Fibroblast of villous mesenchyme (primary cell): ENCODE results near the gene ASTN1. TPM values are rescaled to one million over a fixed set of nuclear protein-coding genes. Genes with fewer than 3 reads are reported as not detected.

ENCODE experiments used
- DNase-seq: peaks from one replicate; pipeline ENCODE4 v3.0.0-alpha.2; 2010; ENCODE audit warnings: low read depth
- H3K4me3 ChIP-seq: 2 replicates; pipeline ENCODE4 v1.5.1; 2011; ENCODE audit warnings: low read depth, mild to moderate bottlenecking, low read length
- total RNA-seq: library from RNA; depleted of rRNA; stranded (reverse); fragments of >200 nt; gene quantifications from 2 replicates; pipeline ENCODE4 v1.2.3, GENCODE V29; 2012
- TF ChIP-seq, protein P1 (sequence below): IDR thresholded peaks from 2 replicates; pipeline ENCODE4 v1.5.1; 2012; ENCODE audit warnings: low read depth, mild to moderate bottlenecking, low read length; ENCODE audit not compliant: insufficient read depth

Gene ASTN1
- total RNA-seq, 1 donor = not detected

DNA sequence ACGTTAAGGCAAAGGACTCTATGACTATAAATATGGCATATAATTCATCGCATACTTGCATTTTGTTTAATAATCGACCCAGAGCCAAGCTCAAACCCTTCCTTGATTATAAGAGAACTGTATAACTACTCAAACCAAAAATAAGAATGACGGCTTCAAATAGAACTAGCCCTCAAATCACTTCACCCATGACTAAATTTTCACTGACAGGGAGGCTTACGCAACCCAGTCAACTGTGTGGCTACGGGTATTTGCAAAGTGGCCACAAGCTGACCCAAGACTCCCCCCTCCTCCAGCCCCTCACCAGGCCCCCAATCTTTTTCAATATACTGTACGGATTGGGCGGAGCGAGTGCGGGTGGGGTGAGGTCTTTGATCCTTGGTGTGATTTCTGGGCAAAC is 268.3 kb downstream of the ASTN1 start:
- H3K4me3 ChIP-seq = no peak overlapping the region
- TF ChIP-seq, protein P1, sequence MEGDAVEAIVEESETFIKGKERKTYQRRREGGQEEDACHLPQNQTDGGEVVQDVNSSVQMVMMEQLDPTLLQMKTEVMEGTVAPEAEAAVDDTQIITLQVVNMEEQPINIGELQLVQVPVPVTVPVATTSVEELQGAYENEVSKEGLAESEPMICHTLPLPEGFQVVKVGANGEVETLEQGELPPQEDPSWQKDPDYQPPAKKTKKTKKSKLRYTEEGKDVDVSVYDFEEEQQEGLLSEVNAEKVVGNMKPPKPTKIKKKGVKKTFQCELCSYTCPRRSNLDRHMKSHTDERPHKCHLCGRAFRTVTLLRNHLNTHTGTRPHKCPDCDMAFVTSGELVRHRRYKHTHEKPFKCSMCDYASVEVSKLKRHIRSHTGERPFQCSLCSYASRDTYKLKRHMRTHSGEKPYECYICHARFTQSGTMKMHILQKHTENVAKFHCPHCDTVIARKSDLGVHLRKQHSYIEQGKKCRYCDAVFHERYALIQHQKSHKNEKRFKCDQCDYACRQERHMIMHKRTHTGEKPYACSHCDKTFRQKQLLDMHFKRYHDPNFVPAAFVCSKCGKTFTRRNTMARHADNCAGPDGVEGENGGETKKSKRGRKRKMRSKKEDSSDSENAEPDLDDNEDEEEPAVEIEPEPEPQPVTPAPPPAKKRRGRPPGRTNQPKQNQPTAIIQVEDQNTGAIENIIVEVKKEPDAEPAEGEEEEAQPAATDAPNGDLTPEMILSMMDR = no peak
- no peak for DNase-seq

DNA sequence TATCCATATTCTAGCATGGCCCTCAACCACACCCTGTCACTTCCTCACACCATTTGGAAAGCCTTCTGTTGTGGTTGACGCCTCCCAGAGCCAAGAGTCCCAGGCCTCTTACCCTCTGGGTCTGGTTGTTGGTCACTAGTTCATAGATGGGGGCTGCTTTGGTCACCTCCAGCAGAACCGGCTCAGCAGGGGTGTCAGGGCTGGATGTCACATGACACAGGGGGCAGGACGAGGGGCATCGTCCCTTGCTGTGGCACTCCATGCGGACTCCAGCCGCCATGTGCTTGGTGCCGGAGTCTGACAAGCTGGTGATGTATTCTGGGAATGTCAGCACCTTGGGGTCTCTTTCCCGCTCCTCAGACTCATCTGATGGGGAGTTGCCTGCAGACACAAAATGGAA is 270.1 kb downstream of the ASTN1 start:
- TF ChIP-seq, protein P1 = no peak
- no peak for DNase-seq
- no peak overlapping the region for H3K4me3 ChIP-seq

DNA sequence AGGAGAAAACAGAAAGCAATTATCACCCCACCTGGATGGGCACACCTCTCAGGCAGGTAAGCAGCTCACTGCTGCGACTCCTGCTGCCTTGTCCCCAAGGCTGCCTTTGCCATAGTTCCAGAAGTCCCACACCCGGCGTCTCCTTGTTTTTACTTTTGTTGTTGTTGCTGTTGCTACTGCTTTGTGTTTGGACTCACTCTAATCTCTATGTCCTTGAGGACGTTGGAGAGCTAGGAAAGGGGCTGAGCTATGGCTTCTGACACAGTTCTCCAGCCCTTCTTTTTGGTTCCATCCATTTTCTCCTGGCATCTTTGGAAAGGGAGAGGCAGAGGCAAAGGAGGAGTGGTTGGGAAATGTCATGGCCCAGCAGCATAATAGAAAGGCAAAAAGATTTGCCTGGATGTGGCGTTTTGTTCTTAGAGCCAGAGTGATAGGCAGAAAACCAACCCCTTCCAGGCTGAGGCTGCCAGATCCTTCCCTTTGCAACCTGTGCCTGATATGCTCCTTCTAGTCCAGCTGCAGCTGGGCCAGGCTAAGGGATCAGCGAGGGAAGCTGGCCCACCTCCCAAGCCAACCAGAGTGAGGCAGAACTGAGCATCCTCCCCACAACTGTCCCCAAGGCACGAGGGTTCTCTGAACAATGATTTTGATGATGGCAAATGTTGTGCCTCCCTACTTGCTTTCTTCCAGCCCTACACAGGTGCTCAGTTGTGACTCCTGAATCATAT is 270.7 kb downstream of the ASTN1 start:
- DNase-seq = no peak
- H3K4me3 ChIP-seq = no peak overlapping the region
- TF ChIP-seq, protein P1 = no peak

DNA sequence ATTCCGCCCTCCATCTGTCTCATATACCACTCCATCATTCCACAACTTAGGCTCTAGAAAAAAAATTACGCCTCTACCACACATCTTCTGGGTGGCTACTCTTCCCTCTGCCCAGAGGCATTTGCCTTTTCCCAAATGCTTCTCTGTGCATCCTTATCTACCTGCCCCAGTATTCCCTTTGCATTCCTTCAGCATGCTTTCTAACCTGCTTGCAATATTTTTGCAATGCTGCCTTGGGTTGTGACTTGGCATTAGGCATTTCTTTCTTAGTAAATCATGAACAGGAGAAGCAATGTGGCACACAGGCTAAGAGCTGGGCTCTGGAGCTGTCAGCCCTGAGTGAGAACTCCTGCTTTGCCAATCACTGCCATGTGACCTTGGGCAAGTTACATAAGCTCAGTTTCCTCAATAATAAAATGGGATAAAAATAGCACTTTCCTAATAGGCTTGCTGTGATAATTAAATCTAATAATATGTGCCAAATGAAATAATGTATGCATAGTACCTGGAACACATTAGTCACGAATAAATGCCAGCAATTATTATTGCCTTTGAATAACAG is 276.0 kb downstream of the ASTN1 start:
- H3K4me3 ChIP-seq = no peak overlapping the region
- DNase-seq = no peak
- TF ChIP-seq, protein P1 = no peak

DNA sequence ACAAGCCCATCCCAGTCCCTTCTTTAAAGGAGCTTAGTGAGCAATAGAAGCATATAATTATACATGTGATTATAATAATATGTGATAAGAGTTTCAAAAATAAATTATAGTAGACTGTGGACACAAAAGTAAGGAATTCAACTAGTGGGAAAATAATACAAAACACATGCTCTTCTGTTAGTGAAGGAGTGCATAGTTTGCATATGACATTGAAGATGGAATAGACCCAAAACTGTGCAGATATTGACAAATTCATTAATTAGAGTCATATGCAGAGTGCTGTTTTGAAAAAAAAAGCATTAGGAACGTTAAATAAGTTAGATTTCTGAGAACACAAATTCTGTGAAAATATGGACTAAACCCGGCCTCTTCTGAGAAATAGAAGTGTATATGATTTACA is 278.8 kb downstream of the ASTN1 start:
- DNase-seq = no peak
- no peak overlapping the region for H3K4me3 ChIP-seq
- TF ChIP-seq, protein P1 = no peak

DNA sequence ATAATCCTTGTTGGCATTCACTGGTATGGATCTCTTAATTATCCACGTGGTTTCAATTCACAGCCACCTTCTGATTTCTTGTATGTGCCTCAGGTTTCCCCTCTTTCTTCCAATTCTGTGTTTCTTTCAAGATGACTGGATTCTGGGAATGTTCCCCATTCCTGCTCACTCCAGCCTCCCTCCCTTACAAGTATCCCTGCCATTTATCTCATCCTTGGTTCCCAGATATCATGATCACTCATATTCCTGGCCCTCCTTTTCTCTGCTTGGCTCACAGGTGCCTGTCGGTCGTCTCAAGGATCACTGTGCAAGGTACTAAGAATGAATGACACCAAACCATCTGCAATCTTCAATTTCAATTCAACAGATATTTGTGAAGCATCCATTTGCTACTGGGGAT is 279.2 kb downstream of the ASTN1 start:
- DNase-seq = no peak
- H3K4me3 ChIP-seq = no peak overlapping the region
- TF ChIP-seq, protein P1 = no peak
